Suprapubic skin (tissue), 4 donors: Measurements from ENCODE around the gene DHRS4L2. TPM values are rescaled to one million over a fixed set of nuclear protein-coding genes. Genes with fewer than 3 reads are reported as not detected.
"Not testable (repeated sequence)": the region's sequence is repeated elsewhere in the genome, so short reads cannot be mapped to it uniquely, and the experiment has no call there.

Experiments used
- DNase-seq, 2 donors: peaks; one replicate each; pipeline ENCODE4 v3.0.0-alpha.2; 2019; ENCODE audit warnings: low spot score in 2 of 2
- H3K27ac ChIP-seq: fragments of 200-600 bp; sonication (generic); one replicate; pipeline ENCODE4 v1.5.1; 2019
- H3K27me3 ChIP-seq: fragments of 200-600 bp; sonication (generic); one replicate; pipeline ENCODE4 v1.5.1; 2019
- H3K36me3 ChIP-seq: fragments of 200-600 bp; sonication (generic); one replicate; pipeline ENCODE4 v1.5.1; 2019
- H3K4me1 ChIP-seq: fragments of 200-600 bp; sonication (generic); one replicate; pipeline ENCODE4 v1.5.1; 2019
- H3K4me3 ChIP-seq: fragments of 200-600 bp; sonication (generic); one replicate; pipeline ENCODE4 v1.5.1; 2019; ENCODE audit warnings: mild to moderate bottlenecking
- H3K9me3 ChIP-seq: fragments of 200-600 bp; sonication (generic); one replicate; pipeline ENCODE4 v1.5.1; 2019
- EP300 ChIP-seq: sonication (generic); formaldehyde crosslinking; IDR thresholded peaks from one replicate; pipeline ENCODE4 v1.6.1; 2017; ENCODE audit warnings: antibody characterized with exemption
- POLR2A ChIP-seq, 2 donors: fragments of 450-650 bp; IDR thresholded peaks; one replicate each; pipeline ENCODE4 v1.6.1; 2017; ENCODE audit warnings: antibody characterized with exemption in 2 of 2, mild to moderate bottlenecking in 2 of 2, moderate library complexity in 2 of 2
- POLR2AphosphoS5 ChIP-seq, 3 donors: sonication (generic); formaldehyde crosslinking; IDR thresholded peaks; one replicate each; pipeline ENCODE4 v1.6.1; 2017; ENCODE audit warnings: antibody characterized with exemption in 3 of 3
- WGBS: methylation state at CpG from one replicate; pipeline ENCODE4 v1.1.5; 2018; 5-methylcytosine and 5-hydroxymethylcytosine counted together
- total RNA-seq, 4 donors: library from RNA; depleted of rRNA; stranded (reverse); fragments of >200 nt; gene quantifications; one replicate each; pipeline ENCODE4 v1.1.0, GENCODE V29; 2016
- TF ChIP-seq, protein P1 (sequence below), 2 donors: fragments of 200-600 bp in 1 of 2; fragments of 450-650 bp in 1 of 2; sonication (generic) in 1 of 2; IDR thresholded peaks; one replicate each; pipeline ENCODE4 v1.5.1; 2016 to 2019; ENCODE audit warnings: antibody characterized with exemption in 2 of 2, mild to moderate bottlenecking in 1 of 2, moderate library complexity in 1 of 2

Gene DHRS4L2
- total RNA-seq, 4 donors from 2014 or later, result 17.5 to 27.9 (median 21.0) TPM

DNA sequence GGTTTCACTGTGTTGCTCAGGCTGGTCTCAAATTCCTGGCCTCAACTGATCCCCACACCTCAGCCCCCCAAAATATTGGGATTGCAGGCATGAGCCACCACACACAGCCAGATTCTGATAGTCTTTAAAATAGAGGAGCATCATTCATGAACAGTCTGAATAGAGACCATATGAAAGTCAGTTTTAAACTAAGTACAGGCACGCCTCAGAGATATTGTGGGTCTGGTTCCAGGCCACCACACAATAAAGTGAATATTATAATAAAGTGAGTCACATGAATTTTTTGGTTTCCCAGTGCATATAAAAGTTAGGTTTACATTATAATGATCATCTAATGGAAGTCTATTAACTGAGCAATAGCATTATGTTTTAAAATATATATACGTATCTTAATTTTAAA lies 27.0 kb upstream of the DHRS4L2 start:
- not testable (repeated sequence) for H3K4me3 ChIP-seq, H3K4me1 ChIP-seq, H3K36me3 ChIP-seq, H3K27me3 ChIP-seq, H3K9me3 ChIP-seq, H3K27ac ChIP-seq, DNase-seq
- WGBS, result 57% methylated on average over 1 of the region's 2 CpGs

- H3K36me3 ChIP-seq, H3K9me3 ChIP-seq, H3K27ac ChIP-seq, DNase-seq, H3K27me3 ChIP-seq, H3K4me1 ChIP-seq: not testable (repeated sequence)
- peak overlapping the region; percentile 49 for H3K4me3 ChIP-seq
- WGBS, result no CpG with 5 or more reads among the region's 9 CpGs
These were observed 19.6 kb upstream of the DHRS4L2 start for GRCh38 chr14:23969130-23969480.

- DNase-seq, H3K27me3 ChIP-seq, H3K9me3 ChIP-seq, H3K36me3 ChIP-seq, H3K4me1 ChIP-seq: not testable (repeated sequence)
- H3K27ac ChIP-seq, result peak overlapping the region; percentile 45
- H3K4me3 ChIP-seq, result peak overlapping the region; percentile 49
- 18% methylated on average over 8 of the region's 61 CpGs for WGBS
These were observed 19.0 kb upstream of the DHRS4L2 start for GRCh38 chr14:23969481-23970282.

DNA sequence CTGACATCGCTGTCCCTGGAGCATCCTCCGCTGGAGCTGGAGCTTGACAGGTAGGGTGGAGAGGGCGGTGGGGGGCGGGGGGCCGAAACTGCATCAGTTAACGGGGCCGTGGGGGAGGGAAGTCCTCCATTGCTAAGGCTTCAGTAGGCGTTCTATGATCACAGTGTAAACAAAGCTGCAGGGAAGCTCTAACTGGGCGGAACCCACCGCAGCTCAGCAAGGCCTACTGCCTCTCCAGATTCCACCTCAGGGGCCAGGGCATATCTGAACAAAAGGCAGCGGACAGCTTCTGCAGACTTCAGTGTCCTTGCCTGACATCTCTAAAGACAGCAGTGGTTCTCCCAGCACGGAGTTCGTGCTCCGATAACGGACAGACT lies 18.5 kb upstream of the DHRS4L2 start:
- H3K9me3 ChIP-seq, H3K36me3 ChIP-seq, H3K27ac ChIP-seq, H3K4me1 ChIP-seq, H3K27me3 ChIP-seq, DNase-seq: not testable (repeated sequence)
- peak overlapping the region; percentile 49 for H3K4me3 ChIP-seq
- WGBS, result 96% methylated on average over 4 of the region's 15 CpGs

DNA sequence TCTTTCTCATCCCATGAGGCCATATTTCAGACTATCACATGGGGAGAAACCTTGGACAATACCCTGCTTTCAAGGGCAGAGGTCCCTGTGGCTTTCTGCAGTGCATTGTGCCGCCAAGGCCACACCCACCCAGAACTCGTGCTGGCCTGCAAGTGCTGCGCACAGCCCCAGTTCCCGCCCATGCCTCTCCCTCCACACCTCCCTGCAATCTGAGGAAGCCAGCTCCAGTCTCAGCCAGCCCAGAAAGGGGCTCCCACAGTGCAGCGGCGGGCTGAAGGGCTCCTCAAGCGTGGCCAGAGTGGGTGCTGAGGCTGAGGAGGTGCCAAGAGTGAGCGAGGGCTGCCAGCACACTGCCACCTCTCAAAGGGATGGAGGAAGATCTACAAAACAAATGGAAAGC lies 15.6 kb upstream of the DHRS4L2 start:
- H3K4me1 ChIP-seq, H3K36me3 ChIP-seq, H3K9me3 ChIP-seq, DNase-seq, H3K4me3 ChIP-seq, H3K27ac ChIP-seq, H3K27me3 ChIP-seq: not testable (repeated sequence)
- WGBS, result 70% methylated on average over 8 of the region's 8 CpGs

DNA sequence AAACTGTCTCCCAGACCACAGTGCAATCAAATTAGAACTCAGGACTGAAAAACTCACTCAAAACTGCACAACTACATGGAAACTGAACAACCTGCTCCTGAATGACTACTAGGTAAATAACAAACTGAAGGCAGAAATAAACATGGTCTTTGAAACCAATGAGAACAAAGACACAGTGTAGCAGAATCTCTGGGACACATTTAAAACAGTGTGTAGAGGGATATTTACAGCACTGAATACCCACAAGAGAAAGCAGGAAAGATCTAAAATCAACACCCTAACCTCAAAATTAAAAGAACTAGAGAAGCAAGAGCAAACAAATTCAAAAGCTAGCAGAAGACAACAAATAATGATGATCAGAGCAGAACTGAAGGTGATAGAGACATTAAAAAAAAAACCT lies 14.7 kb upstream of the DHRS4L2 start:
- H3K36me3 ChIP-seq, H3K4me3 ChIP-seq, H3K4me1 ChIP-seq, H3K9me3 ChIP-seq, H3K27ac ChIP-seq, DNase-seq, H3K27me3 ChIP-seq: not testable (repeated sequence)

DNA sequence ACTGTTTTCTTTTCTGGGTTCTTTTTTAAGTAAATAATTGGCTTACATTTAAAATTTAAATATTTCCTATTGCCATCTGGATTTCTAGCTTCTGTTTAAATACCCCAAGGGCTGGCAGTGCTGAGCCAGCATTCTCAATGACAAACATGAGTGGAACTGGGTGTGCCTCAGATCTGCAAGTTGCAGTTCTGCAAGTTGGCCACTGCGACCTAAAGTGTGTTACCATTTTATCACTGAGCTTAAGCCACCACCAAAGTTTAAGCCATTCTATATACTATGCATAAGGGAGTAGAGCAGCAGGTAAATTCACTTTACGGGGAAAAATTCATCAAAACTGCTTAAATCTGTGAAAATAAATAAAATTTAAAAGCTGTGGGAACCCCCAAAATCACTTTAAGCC lies 11.5 kb upstream of the DHRS4L2 start:
- H3K36me3 ChIP-seq, DNase-seq, H3K4me3 ChIP-seq, H3K27me3 ChIP-seq, H3K9me3 ChIP-seq, H3K4me1 ChIP-seq, H3K27ac ChIP-seq: not testable (repeated sequence)
- TF ChIP-seq, protein P1, sequence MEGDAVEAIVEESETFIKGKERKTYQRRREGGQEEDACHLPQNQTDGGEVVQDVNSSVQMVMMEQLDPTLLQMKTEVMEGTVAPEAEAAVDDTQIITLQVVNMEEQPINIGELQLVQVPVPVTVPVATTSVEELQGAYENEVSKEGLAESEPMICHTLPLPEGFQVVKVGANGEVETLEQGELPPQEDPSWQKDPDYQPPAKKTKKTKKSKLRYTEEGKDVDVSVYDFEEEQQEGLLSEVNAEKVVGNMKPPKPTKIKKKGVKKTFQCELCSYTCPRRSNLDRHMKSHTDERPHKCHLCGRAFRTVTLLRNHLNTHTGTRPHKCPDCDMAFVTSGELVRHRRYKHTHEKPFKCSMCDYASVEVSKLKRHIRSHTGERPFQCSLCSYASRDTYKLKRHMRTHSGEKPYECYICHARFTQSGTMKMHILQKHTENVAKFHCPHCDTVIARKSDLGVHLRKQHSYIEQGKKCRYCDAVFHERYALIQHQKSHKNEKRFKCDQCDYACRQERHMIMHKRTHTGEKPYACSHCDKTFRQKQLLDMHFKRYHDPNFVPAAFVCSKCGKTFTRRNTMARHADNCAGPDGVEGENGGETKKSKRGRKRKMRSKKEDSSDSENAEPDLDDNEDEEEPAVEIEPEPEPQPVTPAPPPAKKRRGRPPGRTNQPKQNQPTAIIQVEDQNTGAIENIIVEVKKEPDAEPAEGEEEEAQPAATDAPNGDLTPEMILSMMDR (IDR thresholded peaks at IDR 0.05), result peak in 1 of 2 donors; percentile 29
- WGBS, result 46% methylated on average over 2 of the region's 2 CpGs

DNA sequence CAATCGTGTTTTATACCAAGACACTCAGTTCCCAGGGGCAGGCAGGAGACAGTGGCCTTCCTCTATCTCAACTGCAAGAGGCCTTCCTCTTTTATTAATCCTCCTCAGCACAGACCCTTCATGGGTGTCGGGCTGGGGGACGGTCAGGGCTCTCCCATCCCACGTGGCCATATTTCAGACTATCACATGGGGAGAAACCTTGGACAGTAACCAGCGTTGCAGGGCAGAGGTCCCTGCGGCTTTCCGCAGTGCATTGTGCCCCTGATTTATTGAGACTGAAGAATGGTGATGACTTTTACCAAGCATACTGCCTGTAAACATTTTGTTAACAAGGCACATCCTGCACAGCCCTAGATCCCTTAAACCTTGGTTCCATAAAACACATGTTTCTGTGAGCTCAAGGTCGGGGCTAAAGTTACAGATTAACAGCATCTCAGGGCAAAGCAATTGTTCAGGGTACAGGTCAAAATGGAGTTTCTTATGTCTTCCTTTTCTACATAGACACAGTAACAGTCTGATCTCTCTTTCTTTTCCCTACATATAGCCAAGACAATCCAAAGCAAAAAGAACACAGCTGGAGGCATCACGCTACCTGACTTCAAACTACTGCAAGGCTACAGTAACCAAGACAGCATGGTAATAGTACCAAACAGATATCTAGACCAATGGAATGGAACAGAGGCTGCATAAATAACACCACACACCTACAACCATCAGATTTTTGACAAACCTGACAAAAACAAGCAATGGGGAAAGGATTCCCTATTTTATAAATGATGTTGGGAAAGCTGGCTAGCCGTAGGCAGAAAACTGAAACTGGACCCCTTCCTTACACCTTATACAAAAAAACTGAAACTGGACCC lies 6.5 kb upstream of the DHRS4L2 start:
- H3K27me3 ChIP-seq, H3K27ac ChIP-seq, DNase-seq, H3K9me3 ChIP-seq, H3K36me3 ChIP-seq, H3K4me3 ChIP-seq: not testable (repeated sequence)
- WGBS, result 92% methylated on average over 8 of the region's 10 CpGs
- peaks cover 27% of the 10 kb centered on the region for H3K4me1 ChIP-seq

- DNase-seq, result no peak
- no peaks in the 10 kb centered on the region for H3K27me3 ChIP-seq
- H3K4me3 ChIP-seq, result no peak overlapping the region
- peak overlapping the region; percentile 83 for H3K27ac ChIP-seq
- TF ChIP-seq, protein P1 (IDR thresholded peaks at IDR 0.05), result no peak
- TF ChIP-seq POLR2AphosphoS5 (IDR thresholded peaks at IDR 0.05), result no peak
- TF ChIP-seq EP300, result no peak
- no peak for TF ChIP-seq POLR2A (IDR thresholded peaks at IDR 0.05)
- WGBS, result 38% methylated on average over 4 of the region's 4 CpGs
- no peaks in the 10 kb centered on the region for H3K9me3 ChIP-seq
- no peaks in the 10 kb centered on the region for H3K36me3 ChIP-seq
- peaks cover 40% of the 10 kb centered on the region for H3K4me1 ChIP-seq
These were observed 3.7 kb upstream of the DHRS4L2 start for GRCh38 chr14:23984891-23985602.

GRCh38 chr14:23988223-23988606 lies 514 bp upstream of the DHRS4L2 start:
- DNase-seq, result not testable (repeated sequence)
- WGBS, result 70% methylated on average over 5 of the region's 6 CpGs
- H3K4me3 ChIP-seq, result peak overlapping the region; percentile 20

DNA sequence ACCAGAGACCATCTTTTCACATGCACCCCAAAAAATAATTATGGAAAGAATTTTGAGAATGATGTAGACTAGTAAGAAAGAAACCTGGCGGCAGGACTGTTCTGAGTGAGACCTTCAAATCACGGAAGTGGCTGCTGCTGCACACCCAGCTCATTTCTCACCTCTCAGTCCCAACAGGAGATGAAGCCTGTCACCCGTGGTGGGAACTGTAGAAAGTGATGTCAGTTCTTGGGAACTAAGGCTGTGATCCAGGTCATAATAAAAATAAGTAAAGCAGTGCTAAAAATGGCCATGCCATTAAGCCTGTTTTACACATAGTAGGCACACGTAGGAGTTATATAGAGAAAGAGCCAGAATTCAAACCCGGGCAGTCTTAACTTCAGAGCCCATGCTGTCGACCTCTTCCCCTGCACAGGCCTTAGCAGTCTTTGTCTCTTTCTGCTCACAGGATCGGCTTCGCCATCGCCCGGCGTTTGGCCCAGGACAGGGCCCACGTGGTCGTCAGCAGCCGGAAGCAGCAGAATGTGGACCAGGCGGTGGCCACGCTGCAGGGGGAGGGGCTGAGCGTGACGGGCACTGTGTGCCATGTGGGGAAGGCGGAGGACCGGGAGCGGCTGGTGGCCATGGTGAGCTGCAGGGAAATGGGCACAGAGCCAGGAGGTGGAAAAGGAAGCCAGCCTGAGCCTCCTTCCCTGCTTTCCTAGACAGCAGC lies 1.2 kb downstream of the DHRS4L2 start:
- not testable (repeated sequence) for H3K9me3 ChIP-seq, H3K27ac ChIP-seq, H3K36me3 ChIP-seq, H3K27me3 ChIP-seq, H3K4me3 ChIP-seq
- WGBS, result 45% methylated on average over 10 of the region's 21 CpGs
- H3K4me1 ChIP-seq, result peaks cover 39% of the 10 kb centered on the region
- peak in 1 of 2 donors; percentile 78 for DNase-seq

More at GRCh38 chr14:23988223-23988606, 514 bp upstream of the DHRS4L2 start:
- H3K27ac ChIP-seq, result peak overlapping the region; percentile 45
- H3K36me3 ChIP-seq, H3K9me3 ChIP-seq, H3K27me3 ChIP-seq: not testable (repeated sequence)
- peaks cover 42% of the 10 kb centered on the region for H3K4me1 ChIP-seq
